OCI-LY1 (cell line): Measurements from ENCODE around the gene MICAL2.

Experiments used
- H2AFZ ChIP-seq: fragments of 200-600 bp; sonication (generic), shearing (Covaris generic); 2 replicates; pipeline ENCODE4 v1.6.0; 2014; ENCODE audit warnings: antibody characterized with exemption, mild to moderate bottlenecking, low read length
- H3F3A ChIP-seq: fragments of 200-600 bp; sonication (generic), shearing (Covaris generic); 2 replicates; pipeline ENCODE4 v1.6.0; 2014; ENCODE audit warnings: mild to moderate bottlenecking, antibody characterized with exemption, low read length, moderate library complexity; ENCODE audit not compliant: insufficient read depth
- H3K27ac ChIP-seq: fragments of 200-600 bp; sonication (generic); 2 replicates; pipeline ENCODE4 v1.5.1; 2014; ENCODE audit warnings: low read length, mixed run types, mild to moderate bottlenecking, low read depth; ENCODE audit not compliant: poor library complexity, severe bottlenecking
- H3K27me3 ChIP-seq: fragments of 200-600 bp; sonication (generic); 2 replicates; pipeline ENCODE4 v1.6.0; 2014; ENCODE audit warnings: antibody characterized with exemption, mild to moderate bottlenecking, low read length, moderate library complexity; ENCODE audit not compliant: insufficient read depth
- H3K36me3 ChIP-seq: fragments of 200-600 bp; sonication (generic); 2 replicates; pipeline ENCODE4 v1.6.1; 2014; ENCODE audit warnings: mild to moderate bottlenecking, antibody characterized with exemption, low read length, moderate library complexity, mixed read lengths; ENCODE audit not compliant: insufficient read depth
- H3K4me1 ChIP-seq: fragments of 200-600 bp; sonication (generic); 2 replicates; pipeline ENCODE4 v1.5.1; 2014; ENCODE audit warnings: mild to moderate bottlenecking, low read length, moderate library complexity; ENCODE audit not compliant: insufficient read depth, severe bottlenecking
- H3K4me2 ChIP-seq: fragments of 200-600 bp; sonication (generic), shearing (Covaris generic); 2 replicates; pipeline ENCODE4 v1.6.1; 2014; ENCODE audit warnings: low read length
- H3K4me3 ChIP-seq: fragments of 200-600 bp; sonication (generic); 2 replicates; pipeline ENCODE4 v1.5.1; 2014; ENCODE audit warnings: low read length, low read depth, mild to moderate bottlenecking, mixed read lengths; ENCODE audit not compliant: poor library complexity, severe bottlenecking
- H3K79me2 ChIP-seq: fragments of 200-600 bp; shearing (Covaris generic); 2 replicates; pipeline ENCODE4 v1.6.1; 2016; ENCODE audit warnings: mixed run types, low read length, mixed read lengths; ENCODE audit not compliant: insufficient read depth
- H3K9ac ChIP-seq: fragments of 200-600 bp; sonication (generic), shearing (Covaris generic); 2 replicates; pipeline ENCODE4 v1.6.1; 2014; ENCODE audit warnings: mild to moderate bottlenecking, low read length, mixed read lengths
- H3K9me2 ChIP-seq: fragments of 200-600 bp; sonication (generic), shearing (Covaris generic); 2 replicates; pipeline ENCODE4 v1.6.1; 2014; ENCODE audit warnings: low read depth, mild to moderate bottlenecking, low read length, mixed read lengths
- H3K9me3 ChIP-seq: fragments of 200-600 bp; shearing (Covaris generic); 2 replicates; pipeline ENCODE4 v1.6.1; 2014; ENCODE audit warnings: low read length, mixed read lengths
- H4K20me1 ChIP-seq: fragments of 200-600 bp; sonication (generic), shearing (Covaris generic); 2 replicates; pipeline ENCODE4 v1.6.0; 2016; ENCODE audit warnings: mild to moderate bottlenecking, low read length; ENCODE audit not compliant: insufficient read depth
- CTCF ChIP-seq: fragments of 200-600 bp; sonication (generic), shearing (Covaris generic); IDR thresholded peaks from 2 replicates; pipeline ENCODE4 v1.5.1; 2017; ENCODE audit warnings: mild to moderate bottlenecking, antibody characterized with exemption, low read length, moderate library complexity, mixed read lengths
- EZH2 ChIP-seq: fragments of 200-600 bp; sonication (generic), shearing (Covaris generic); IDR thresholded peaks from 2 replicates; pipeline ENCODE4 v1.8.0; 2017; ENCODE audit warnings: borderline replicate concordance, mixed run types, mild to moderate bottlenecking, antibody characterized with exemption, low read length, moderate library complexity, mixed read lengths

Gene MICAL2

GRCh38 chr11:12234221-12234620, 123.8 kb downstream of the MICAL2 start:
- Histone ChIP-seq H3K36me3 (no peaks in the 10 kb centered on the region), H3K27ac (no peak overlapping the region), H3K4me2 (no peak overlapping the region), H3K4me3 (no peak overlapping the region), H3F3A (no peaks in the 10 kb centered on the region), H3K27me3 (no peaks in the 10 kb centered on the region), H4K20me1 (no peaks in the 10 kb centered on the region), H3K4me1 (no peaks in the 10 kb centered on the region), H3K9ac (no peak overlapping the region), H3K79me2 (no peaks in the 10 kb centered on the region), H2AFZ (no peak overlapping the region), H3K9me3 (no peaks in the 10 kb centered on the region), H3K9me2 (no peaks in the 10 kb centered on the region)
- TF ChIP-seq CTCF (no peak), EZH2 (no peak)

GRCh38 chr11:12235080-12235479, 124.7 kb downstream of the MICAL2 start:
- Histone ChIP-seq H3K27ac (no peak overlapping the region), H3K27me3 (no peaks in the 10 kb centered on the region), H3K36me3 (no peaks in the 10 kb centered on the region), H3K4me2 (no peak overlapping the region), H3K9me3 (no peaks in the 10 kb centered on the region), H4K20me1 (no peaks in the 10 kb centered on the region), H3F3A (no peaks in the 10 kb centered on the region), H3K9ac (no peak overlapping the region), H3K4me3 (no peak overlapping the region), H2AFZ (no peak overlapping the region), H3K79me2 (no peaks in the 10 kb centered on the region), H3K4me1 (no peaks in the 10 kb centered on the region), H3K9me2 (no peaks in the 10 kb centered on the region)
- TF ChIP-seq EZH2 (no peak), CTCF (no peak)

GRCh38 chr11:12235553-12235946, 125.2 kb downstream of the MICAL2 start:
- H3K79me2 ChIP-seq, result no peaks in the 10 kb centered on the region
- H3K4me3 ChIP-seq, result no peak overlapping the region
- no peaks in the 10 kb centered on the region for H3F3A ChIP-seq
- H3K9ac ChIP-seq, result no peak overlapping the region
- no peaks in the 10 kb centered on the region for H4K20me1 ChIP-seq
- H3K4me1 ChIP-seq, result no peaks in the 10 kb centered on the region
- H3K36me3 ChIP-seq, result no peaks in the 10 kb centered on the region
- no peaks in the 10 kb centered on the region for H3K9me3 ChIP-seq
- no peak overlapping the region for H2AFZ ChIP-seq
- H3K9me2 ChIP-seq, result no peaks in the 10 kb centered on the region
- no peak overlapping the region for H3K4me2 ChIP-seq
- no peaks in the 10 kb centered on the region for H3K27me3 ChIP-seq
- no peak overlapping the region for H3K27ac ChIP-seq
- TF ChIP-seq EZH2 (no peak), CTCF (no peak)
